Stromal cell of bone marrow (primary cell): ENCODE data around the gene GPR151.

Experiments
- DNase-seq: peaks from one replicate; pipeline ENCODE4 v3.0.0-alpha.2; 2012; ENCODE audit warnings: low read depth

GPR151 gene

GRCh38 chr5:146519554-146519953 lies 3.6 kb upstream of the GPR151 start:
- DNase-seq = no peak

- no peak for DNase-seq
Observed at GRCh38 chr5:146515473-146516150, 378 bp downstream of the GPR151 start.

GRCh38 chr5:146514575-146514974 lies 1.4 kb downstream of the GPR151 start:
- no peak for DNase-seq

GRCh38 chr5:146513462-146513861 lies 2.5 kb downstream of the GPR151 start:
- no peak for DNase-seq

- no peak for DNase-seq
Observed at GRCh38 chr5:146510559-146511125, 5.3 kb downstream of the GPR151 start.

- no peak for DNase-seq
Observed at GRCh38 chr5:146507428-146507827, 8.6 kb downstream of the GPR151 start.

- no peak for DNase-seq
Observed at GRCh38 chr5:146499680-146500079, 16.3 kb downstream of the GPR151 start.

- no peak for DNase-seq
Observed at GRCh38 chr5:146494656-146495055, 21.3 kb downstream of the GPR151 start.

GRCh38 chr5:146490089-146490843 lies 25.7 kb downstream of the GPR151 start:
- no peak for DNase-seq

GRCh38 chr5:146484714-146485391 lies 31.1 kb downstream of the GPR151 start:
- no peak for DNase-seq

- DNase-seq = no peak
Observed at GRCh38 chr5:146482775-146483174, 33.2 kb downstream of the GPR151 start.

GRCh38 chr5:146475906-146476305 lies 40.1 kb downstream of the GPR151 start:
- DNase-seq = no peak

GRCh38 chr5:146475190-146475780 lies 40.7 kb downstream of the GPR151 start:
- DNase-seq = no peak

- DNase-seq = no peak
Observed at GRCh38 chr5:146474065-146474464, 41.9 kb downstream of the GPR151 start.

GRCh38 chr5:146467760-146468159 lies 48.2 kb downstream of the GPR151 start:
- no peak for DNase-seq

- no peak for DNase-seq
Observed at GRCh38 chr5:146466521-146467349, 49.3 kb downstream of the GPR151 start.

- no peak for DNase-seq
Observed at GRCh38 chr5:146463446-146463845, 52.5 kb downstream of the GPR151 start.
